ENCODE data around the gene CDK1. TPM values are rescaled to one million over a fixed set of nuclear protein-coding genes. Genes with fewer than 3 reads are reported as not detected.

Gene CDK1
- total and polyA plus RNA-seq, 10 of the 15 experiments (the other 5 are each of a cell fraction or from before 2014, with no cell fraction given), result 81.5 to 361 (median 133) TPM

DNA sequence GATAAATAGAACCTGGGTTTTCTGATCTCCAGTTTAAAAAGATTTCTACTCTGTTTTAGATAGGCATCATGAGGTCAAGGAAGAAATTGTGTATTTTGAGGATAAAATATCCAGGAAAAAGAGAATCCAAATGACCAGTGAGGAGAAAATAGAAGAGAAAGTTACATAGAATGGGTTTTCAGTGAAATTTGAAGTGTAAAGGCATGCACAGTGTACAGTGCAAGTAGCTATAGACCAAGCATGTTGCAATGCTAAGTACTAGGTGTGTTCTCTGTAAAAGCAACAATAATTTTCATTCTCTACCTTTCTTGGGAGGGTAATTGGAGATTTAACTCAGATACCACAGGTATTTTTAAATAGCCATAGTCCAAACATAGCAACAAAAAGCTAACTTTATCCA, 22.6 kb downstream of the CDK1 start (continued):
- TF ChIP-seq JUNB (IDR thresholded peaks at IDR 0.05), result no peak
- TF ChIP-seq, protein P1, sequence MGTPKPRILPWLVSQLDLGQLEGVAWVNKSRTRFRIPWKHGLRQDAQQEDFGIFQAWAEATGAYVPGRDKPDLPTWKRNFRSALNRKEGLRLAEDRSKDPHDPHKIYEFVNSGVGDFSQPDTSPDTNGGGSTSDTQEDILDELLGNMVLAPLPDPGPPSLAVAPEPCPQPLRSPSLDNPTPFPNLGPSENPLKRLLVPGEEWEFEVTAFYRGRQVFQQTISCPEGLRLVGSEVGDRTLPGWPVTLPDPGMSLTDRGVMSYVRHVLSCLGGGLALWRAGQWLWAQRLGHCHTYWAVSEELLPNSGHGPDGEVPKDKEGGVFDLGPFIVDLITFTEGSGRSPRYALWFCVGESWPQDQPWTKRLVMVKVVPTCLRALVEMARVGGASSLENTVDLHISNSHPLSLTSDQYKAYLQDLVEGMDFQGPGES (IDR thresholded peaks at IDR 0.05), result no peak

DNA sequence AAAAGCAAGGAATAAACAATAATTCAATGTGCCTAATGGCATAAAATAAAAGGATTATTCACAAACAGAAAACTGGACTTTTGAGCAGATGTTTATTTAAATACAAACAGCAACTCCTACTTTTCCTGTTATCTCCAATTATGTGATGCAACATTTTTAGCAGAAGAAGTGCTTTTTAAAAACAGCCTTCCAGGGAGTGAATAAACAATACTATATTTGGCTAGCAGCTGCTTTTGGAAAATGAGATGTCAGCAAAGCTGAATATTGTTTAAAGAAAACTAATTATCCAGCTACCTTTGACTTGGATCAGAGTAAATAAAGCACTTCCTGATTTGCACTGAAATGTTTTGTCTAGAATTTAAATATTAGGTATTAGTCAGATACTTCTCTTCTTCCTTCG, 23.2 kb downstream of the CDK1 start:
- 87% methylated on average over 1 of the region's 1 CpG for WGBS (ENCODE audit: insufficient coverage, insufficient replicate concordance, low lambda C conversion rate, missing lambda C conversion rate)
- H3K27ac ChIP-seq (ENCODE audit: control insufficient read depth, insufficient read depth), result no peak overlapping the region

More for the DNA sequence above, 23.2 kb downstream of the CDK1 start:
- Histone ChIP-seq H3K36me3 (ENCODE audit: control insufficient read depth in 2 of 2, insufficient read depth in 2 of 2, low read length in 1 of 2) (peaks cover 0 to 2% of the 10 kb centered on the region in 2 experiments; a peak in 2 of 4 replicates), H3K4me3 (no peak overlapping the region), H2AFZ (ENCODE audit: control insufficient read depth, low read depth, low read length) (no peak overlapping the region), H4K20me1 (ENCODE audit: control insufficient read depth, insufficient read depth) (no peaks in the 10 kb centered on the region), H3K79me2 (ENCODE audit: control insufficient read depth, insufficient read depth, low read length) (no peaks in the 10 kb centered on the region), H3K4me1 (ENCODE audit: control insufficient read depth, insufficient read depth, low read length) (no peaks in the 10 kb centered on the region), H3K27me3 (replicated peaks in 1 of 2; ENCODE audit: control insufficient read depth in 2 of 2, insufficient read depth in 2 of 2, low read length in 1 of 2) (no peaks in the 10 kb centered on the region), H3K4me2 (ENCODE audit: control insufficient read depth, insufficient read depth) (no peak overlapping the region), H3K9ac (ENCODE audit: control insufficient read depth, insufficient read depth, low read length) (no peak overlapping the region), H3K9me3 (replicated peaks; ENCODE audit: control insufficient read depth, insufficient read depth, low read length) (no peaks in the 10 kb centered on the region)
- intact Hi-C loops (cut with micrococcal nuclease; ENCODE audit: unreplicated experiment), result no loop called here
- TF ChIP-seq, protein P2, sequence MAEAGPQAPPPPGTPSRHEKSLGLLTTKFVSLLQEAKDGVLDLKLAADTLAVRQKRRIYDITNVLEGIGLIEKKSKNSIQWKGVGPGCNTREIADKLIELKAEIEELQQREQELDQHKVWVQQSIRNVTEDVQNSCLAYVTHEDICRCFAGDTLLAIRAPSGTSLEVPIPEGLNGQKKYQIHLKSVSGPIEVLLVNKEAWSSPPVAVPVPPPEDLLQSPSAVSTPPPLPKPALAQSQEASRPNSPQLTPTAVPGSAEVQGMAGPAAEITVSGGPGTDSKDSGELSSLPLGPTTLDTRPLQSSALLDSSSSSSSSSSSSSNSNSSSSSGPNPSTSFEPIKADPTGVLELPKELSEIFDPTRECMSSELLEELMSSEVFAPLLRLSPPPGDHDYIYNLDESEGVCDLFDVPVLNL (IDR thresholded peaks at IDR 0.05; ENCODE audit: low read depth, low read length), result no peak
- TF ChIP-seq KLF5 (IDR thresholded peaks at IDR 0.05; ENCODE audit: partially characterized antibody), result no peak
- TF ChIP-seq, protein P3, sequence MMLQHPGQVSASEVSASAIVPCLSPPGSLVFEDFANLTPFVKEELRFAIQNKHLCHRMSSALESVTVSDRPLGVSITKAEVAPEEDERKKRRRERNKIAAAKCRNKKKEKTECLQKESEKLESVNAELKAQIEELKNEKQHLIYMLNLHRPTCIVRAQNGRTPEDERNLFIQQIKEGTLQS (IDR thresholded peaks at IDR 0.05; ENCODE audit: borderline replicate concordance, extremely low read depth, low read depth, low read length), result no peak
- no peak for TF ChIP-seq MTA2 (IDR thresholded peaks at IDR 0.05; ENCODE audit: low read depth)
- no peak for TF ChIP-seq FOS (IDR thresholded peaks at IDR 0.05; ENCODE audit: borderline replicate concordance, extremely low read depth, insufficient read length)
- TF ChIP-seq, protein P4, sequence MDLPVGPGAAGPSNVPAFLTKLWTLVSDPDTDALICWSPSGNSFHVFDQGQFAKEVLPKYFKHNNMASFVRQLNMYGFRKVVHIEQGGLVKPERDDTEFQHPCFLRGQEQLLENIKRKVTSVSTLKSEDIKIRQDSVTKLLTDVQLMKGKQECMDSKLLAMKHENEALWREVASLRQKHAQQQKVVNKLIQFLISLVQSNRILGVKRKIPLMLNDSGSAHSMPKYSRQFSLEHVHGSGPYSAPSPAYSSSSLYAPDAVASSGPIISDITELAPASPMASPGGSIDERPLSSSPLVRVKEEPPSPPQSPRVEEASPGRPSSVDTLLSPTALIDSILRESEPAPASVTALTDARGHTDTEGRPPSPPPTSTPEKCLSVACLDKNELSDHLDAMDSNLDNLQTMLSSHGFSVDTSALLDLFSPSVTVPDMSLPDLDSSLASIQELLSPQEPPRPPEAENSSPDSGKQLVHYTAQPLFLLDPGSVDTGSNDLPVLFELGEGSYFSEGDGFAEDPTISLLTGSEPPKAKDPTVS (IDR thresholded peaks at IDR 0.05; ENCODE audit: low read depth, low read length), result no peak
- no peak for TF ChIP-seq EP300 (IDR thresholded peaks at IDR 0.05; ENCODE audit: borderline replicate concordance in 1 of 2, control insufficient read depth in 1 of 2, low read depth in 2 of 2, low read length in 2 of 2)
- no peak for TF ChIP-seq CBFB (IDR thresholded peaks at IDR 0.05; ENCODE audit: low read depth)
- no peak for TF ChIP-seq ASH2L (IDR thresholded peaks at IDR 0.05; ENCODE audit: borderline replicate concordance, low read depth)
- no peak for TF ChIP-seq MTA3 (IDR thresholded peaks at IDR 0.05; ENCODE audit: borderline replicate concordance, low read length)
- no peak for TF ChIP-seq TCF7 (IDR thresholded peaks at IDR 0.05; ENCODE audit: borderline replicate concordance)
- TF ChIP-seq RB1 (IDR thresholded peaks at IDR 0.05; ENCODE audit: borderline replicate concordance), result no peak
- no peak for TF ChIP-seq GABPA (IDR thresholded peaks at IDR 0.05; ENCODE audit: low read depth)
- TF ChIP-seq RELA (IDR thresholded peaks at IDR 0.05; ENCODE audit: borderline replicate concordance, partially characterized antibody), result no peak
- TF ChIP-seq ZNF217 (IDR thresholded peaks at IDR 0.05), result no peak
- no peak for TF ChIP-seq CHD2 (IDR thresholded peaks at IDR 0.05; ENCODE audit: borderline replicate concordance, low read depth, low read length)
- no peak for TF ChIP-seq NFYA (IDR thresholded peaks at IDR 0.05; ENCODE audit: borderline replicate concordance, low read depth, low read length)
- RAD21 ChIA-PET (ENCODE audit: unreplicated experiment), result no interaction called here
- no peak for DNase-seq (ENCODE audit: low read depth, low spot score)
- CTCF ChIA-PET, result interaction anchor here (0.5 to 1.4 kb wide), 2 partner anchors 15 to 1018 kb away, joined by 3 read pairs; no protein-coding TSS in a partner anchor
- BruUV-seq (replicated peaks), result no TSS peak
- POLR2A ChIA-PET, result no interaction called here
- no peak for ATAC-seq
- SMC1A ChIA-PET (ENCODE audit: uncharacterized antibody, unreplicated experiment), result interaction anchor here (1.0 to 1.1 kb wide), 2 partner anchors 23 to 30 kb away, joined by 3 read pairs; partner anchors contain the start of gene CDK1
- in situ Hi-C loops (cut with MboI), result loop anchor here (25.0 kb wide), 1 partner anchor 1036 kb away; no protein-coding TSS in a partner anchor
- FAIRE-seq, result no peak

Data from GM12878 (cell line).